GM18526 (cell line): ENCODE measurements around the gene SLC25A12.

Experiments
- POLR2A ChIP-seq: IDR thresholded peaks from 3 replicates; pipeline ENCODE4 v1.6.1; 2011; ENCODE audit not compliant: insufficient read length; ENCODE audit errors: extremely low read depth

The SLC25A12 gene

GRCh38 chr2:171902840-171903420 lies 8.9 kb upstream of the SLC25A12 start:
- TF ChIP-seq POLR2A, result no peak

GRCh38 chr2:171895786-171896185 lies 1.7 kb upstream of the SLC25A12 start:
- TF ChIP-seq POLR2A, result no peak

- no peak for TF ChIP-seq POLR2A
Measured at GRCh38 chr2:171894612-171894947, 536 bp upstream of the SLC25A12 start.

GRCh38 chr2:171893196-171893823 lies 734 bp downstream of the SLC25A12 start:
- TF ChIP-seq POLR2A, result no peak

GRCh38 chr2:171889808-171890207 lies 4.2 kb downstream of the SLC25A12 start:
- no peak for TF ChIP-seq POLR2A

GRCh38 chr2:171889333-171889732 lies 4.7 kb downstream of the SLC25A12 start:
- TF ChIP-seq POLR2A, result no peak

GRCh38 chr2:171883275-171883893 lies 10.7 kb downstream of the SLC25A12 start:
- no peak for TF ChIP-seq POLR2A

GRCh38 chr2:171882089-171882769 lies 11.8 kb downstream of the SLC25A12 start:
- TF ChIP-seq POLR2A, result no peak

GRCh38 chr2:171880774-171881173 lies 13.3 kb downstream of the SLC25A12 start:
- no peak for TF ChIP-seq POLR2A

- TF ChIP-seq POLR2A, result no peak
Measured at GRCh38 chr2:171879865-171880264, 14.2 kb downstream of the SLC25A12 start.

- TF ChIP-seq POLR2A, result no peak
Measured at GRCh38 chr2:171878481-171878993, 15.5 kb downstream of the SLC25A12 start.

- TF ChIP-seq POLR2A, result no peak
Measured at GRCh38 chr2:171874963-171875362, 19.1 kb downstream of the SLC25A12 start.

GRCh38 chr2:171874517-171874916 lies 19.5 kb downstream of the SLC25A12 start:
- TF ChIP-seq POLR2A, result no peak

GRCh38 chr2:171864357-171864985 lies 29.6 kb downstream of the SLC25A12 start:
- no peak for TF ChIP-seq POLR2A

GRCh38 chr2:171862501-171862900 lies 31.5 kb downstream of the SLC25A12 start:
- no peak for TF ChIP-seq POLR2A
